ENCODE results near the gene POFUT2. TPM values are rescaled to one million over a fixed set of nuclear protein-coding genes. Genes with fewer than 3 reads are reported as not detected.

Gene POFUT2
- total and polyA plus RNA-seq, 12 donors: 13.1 to 68.9 (median 32.9) TPM

GRCh38 chr21:45252448-45252925 is 35.2 kb downstream of the POFUT2 start:
- Histone ChIP-seq H3K27me3 (no peaks in the 10 kb centered on the region), H3K9me3 (replicated peaks in 1 of 3) (no peaks in the 10 kb centered on the region), H3K4me1 (replicated peaks in 1 of 2) (no peaks in the 10 kb centered on the region), H3K36me3 (replicated peaks in 1 of 2) (no peaks in the 10 kb centered on the region), H3K4me3 (no peak overlapping the region), H3K27ac (no peak overlapping the region)
- no peak for DNase-seq
- 79 to 95% (median 87%) methylated on average over 5 to 13 of the region's 13 CpGs for whole genome bisulfite sequencing, 4 donors
- intact Hi-C loops (cut with DNase I): no loop called here
- no peak for TF ChIP-seq POLR2A (IDR thresholded peaks at IDR 0.05)
- TF ChIP-seq, protein P1, sequence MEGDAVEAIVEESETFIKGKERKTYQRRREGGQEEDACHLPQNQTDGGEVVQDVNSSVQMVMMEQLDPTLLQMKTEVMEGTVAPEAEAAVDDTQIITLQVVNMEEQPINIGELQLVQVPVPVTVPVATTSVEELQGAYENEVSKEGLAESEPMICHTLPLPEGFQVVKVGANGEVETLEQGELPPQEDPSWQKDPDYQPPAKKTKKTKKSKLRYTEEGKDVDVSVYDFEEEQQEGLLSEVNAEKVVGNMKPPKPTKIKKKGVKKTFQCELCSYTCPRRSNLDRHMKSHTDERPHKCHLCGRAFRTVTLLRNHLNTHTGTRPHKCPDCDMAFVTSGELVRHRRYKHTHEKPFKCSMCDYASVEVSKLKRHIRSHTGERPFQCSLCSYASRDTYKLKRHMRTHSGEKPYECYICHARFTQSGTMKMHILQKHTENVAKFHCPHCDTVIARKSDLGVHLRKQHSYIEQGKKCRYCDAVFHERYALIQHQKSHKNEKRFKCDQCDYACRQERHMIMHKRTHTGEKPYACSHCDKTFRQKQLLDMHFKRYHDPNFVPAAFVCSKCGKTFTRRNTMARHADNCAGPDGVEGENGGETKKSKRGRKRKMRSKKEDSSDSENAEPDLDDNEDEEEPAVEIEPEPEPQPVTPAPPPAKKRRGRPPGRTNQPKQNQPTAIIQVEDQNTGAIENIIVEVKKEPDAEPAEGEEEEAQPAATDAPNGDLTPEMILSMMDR (IDR thresholded peaks at IDR 0.05): no peak

- intact Hi-C loops (cut with DNase I): no loop called here
- no peak overlapping the region for H3K4me3 ChIP-seq
- 90 to 94% (median 91%) methylated on average over 21 to 28 of the region's 28 CpGs for WGBS, 4 donors
- no peaks in the 10 kb centered on the region for H3K9me3 ChIP-seq (replicated peaks in 1 of 3)
- no peaks in the 10 kb centered on the region for H3K4me1 ChIP-seq (replicated peaks in 1 of 2)
- H3K36me3 ChIP-seq (replicated peaks in 1 of 2): no peaks in the 10 kb centered on the region
- DNase-seq: peak in 1 of 7 donors; percentile 39
- no peak overlapping the region for H3K27ac ChIP-seq
- TF ChIP-seq, protein P1 (IDR thresholded peaks at IDR 0.05): no peak
- TF ChIP-seq POLR2A (IDR thresholded peaks at IDR 0.05): no peak
- H3K27me3 ChIP-seq: no peaks in the 10 kb centered on the region
These were observed 35.9 kb downstream of the POFUT2 start for GRCh38 chr21:45251635-45252447.

DNA sequence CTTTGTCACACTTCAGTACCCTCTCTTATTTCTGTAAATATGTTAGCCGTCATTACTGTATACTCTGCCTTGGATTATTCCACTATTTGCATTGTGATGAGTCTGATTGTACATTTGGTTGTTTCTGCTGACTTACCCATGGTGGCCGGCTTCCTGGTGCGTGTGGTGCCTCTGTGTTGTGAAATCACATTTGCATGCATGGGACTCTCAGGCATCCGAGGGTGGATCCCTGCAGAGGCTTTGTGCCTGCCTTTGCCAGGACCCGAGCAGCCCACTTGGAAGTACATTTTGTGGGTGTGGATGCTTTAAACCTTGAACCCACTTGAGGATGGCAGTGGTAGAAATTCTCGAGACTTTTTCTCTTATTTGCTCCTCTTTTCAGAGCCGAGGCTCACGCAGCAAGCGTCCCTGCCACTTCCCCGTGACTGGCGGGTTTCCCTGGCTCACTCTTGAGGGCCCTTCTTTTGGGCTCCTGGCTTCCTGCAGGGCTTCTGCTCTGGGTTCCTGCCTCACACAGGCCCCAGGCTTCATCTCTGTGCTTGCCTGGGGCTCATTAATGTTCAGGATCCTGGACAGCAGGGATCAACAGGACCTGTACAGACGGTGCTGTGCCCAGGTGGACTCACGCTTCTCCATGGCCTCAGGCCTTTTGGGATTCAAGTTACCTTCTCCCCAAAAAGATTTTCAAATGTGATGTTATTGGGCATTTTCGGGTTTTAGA is 36.6 kb downstream of the POFUT2 start:
- DNase-seq: no peak
- no peaks in the 10 kb centered on the region for H3K27me3 ChIP-seq
- intact Hi-C loops (cut with DNase I): no loop called here
- no peaks in the 10 kb centered on the region for H3K36me3 ChIP-seq (replicated peaks in 1 of 2)
- no peak overlapping the region for H3K27ac ChIP-seq
- WGBS, 4 donors: 87 to 90% (median 89%) methylated on average over 11 to 14 of the region's 14 CpGs
- no peaks in the 10 kb centered on the region for H3K9me3 ChIP-seq (replicated peaks in 1 of 3)
- no peaks in the 10 kb centered on the region for H3K4me1 ChIP-seq (replicated peaks in 1 of 2)
- no peak overlapping the region for H3K4me3 ChIP-seq
- TF ChIP-seq, protein P1 (IDR thresholded peaks at IDR 0.05): no peak
- TF ChIP-seq POLR2A (IDR thresholded peaks at IDR 0.05): no peak

DNA sequence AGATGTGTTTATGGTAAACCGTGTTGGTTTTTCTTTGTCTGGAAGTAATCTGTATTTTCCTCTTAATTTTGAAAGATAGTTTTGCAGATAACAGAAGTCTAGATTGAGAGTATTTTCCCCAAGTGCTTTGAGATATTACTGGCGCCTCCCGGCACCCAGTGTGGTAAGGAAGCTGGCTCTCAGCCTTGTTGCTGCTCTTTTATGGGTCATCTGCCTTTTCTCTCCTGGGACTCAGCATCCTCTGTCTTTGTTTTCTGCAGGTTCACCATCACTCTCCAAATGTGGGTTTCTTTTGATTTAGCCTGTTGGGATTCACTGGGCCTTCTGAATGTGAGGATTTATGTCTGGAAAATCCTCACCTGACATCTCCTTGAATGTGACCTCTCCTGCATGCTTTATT is 37.4 kb downstream of the POFUT2 start:
- no peak for DNase-seq
- Histone ChIP-seq H3K27ac (no peak overlapping the region), H3K4me1 (replicated peaks in 1 of 2) (no peaks in the 10 kb centered on the region), H3K36me3 (replicated peaks in 1 of 2) (no peaks in the 10 kb centered on the region), H3K4me3 (no peak overlapping the region), H3K9me3 (replicated peaks in 1 of 3) (no peaks in the 10 kb centered on the region), H3K27me3 (no peaks in the 10 kb centered on the region)
- TF ChIP-seq POLR2A (IDR thresholded peaks at IDR 0.05): no peak
- TF ChIP-seq, protein P1 (IDR thresholded peaks at IDR 0.05): no peak
- intact Hi-C loops (cut with DNase I): no loop called here
- 90 to 98% (median 93%) methylated on average over 3 of the region's 3 CpGs for WGBS, 4 donors

All from adrenal gland (tissue), 12 donors.